D721Med (cell line): ENCODE measurements around the gene CCIN.

Source experiments
- DNase-seq: peaks from one replicate; pipeline ENCODE4 v3.0.0; 2011; ENCODE audit warnings: low spot score; ENCODE audit not compliant: insufficient read length
- FAIRE-seq: peaks from 2 replicates; lab custom pipeline; 2011; peaks lifted over from hg19 to GRCh38; lab: Jason Lieb, UNC
- TF ChIP-seq, protein P1 (sequence below): IDR thresholded peaks from 2 replicates; pipeline ENCODE4 v1.5.1; 2012; ENCODE audit warnings: mild to moderate bottlenecking, control low read depth; ENCODE audit not compliant: insufficient read depth; ENCODE audit errors: missing control alignments

Gene CCIN

GRCh38 chr9:36169166-36169565 lies at the start of gene CCIN:
Gene CCIN, plus strand, starts transcription at chr9:36169388. Its CDS starts 115 bp downstream, at chr9:36169503.
- DNase-seq = no peak
- no peak for FAIRE-seq
- TF ChIP-seq, protein P1, sequence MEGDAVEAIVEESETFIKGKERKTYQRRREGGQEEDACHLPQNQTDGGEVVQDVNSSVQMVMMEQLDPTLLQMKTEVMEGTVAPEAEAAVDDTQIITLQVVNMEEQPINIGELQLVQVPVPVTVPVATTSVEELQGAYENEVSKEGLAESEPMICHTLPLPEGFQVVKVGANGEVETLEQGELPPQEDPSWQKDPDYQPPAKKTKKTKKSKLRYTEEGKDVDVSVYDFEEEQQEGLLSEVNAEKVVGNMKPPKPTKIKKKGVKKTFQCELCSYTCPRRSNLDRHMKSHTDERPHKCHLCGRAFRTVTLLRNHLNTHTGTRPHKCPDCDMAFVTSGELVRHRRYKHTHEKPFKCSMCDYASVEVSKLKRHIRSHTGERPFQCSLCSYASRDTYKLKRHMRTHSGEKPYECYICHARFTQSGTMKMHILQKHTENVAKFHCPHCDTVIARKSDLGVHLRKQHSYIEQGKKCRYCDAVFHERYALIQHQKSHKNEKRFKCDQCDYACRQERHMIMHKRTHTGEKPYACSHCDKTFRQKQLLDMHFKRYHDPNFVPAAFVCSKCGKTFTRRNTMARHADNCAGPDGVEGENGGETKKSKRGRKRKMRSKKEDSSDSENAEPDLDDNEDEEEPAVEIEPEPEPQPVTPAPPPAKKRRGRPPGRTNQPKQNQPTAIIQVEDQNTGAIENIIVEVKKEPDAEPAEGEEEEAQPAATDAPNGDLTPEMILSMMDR = no peak

GRCh38 chr9:36119476-36119875 lies 49.7 kb upstream of the CCIN start:
- TF ChIP-seq, protein P1 = no peak
- FAIRE-seq (peak; percentile 73), DNase-seq (no peak)

DNA sequence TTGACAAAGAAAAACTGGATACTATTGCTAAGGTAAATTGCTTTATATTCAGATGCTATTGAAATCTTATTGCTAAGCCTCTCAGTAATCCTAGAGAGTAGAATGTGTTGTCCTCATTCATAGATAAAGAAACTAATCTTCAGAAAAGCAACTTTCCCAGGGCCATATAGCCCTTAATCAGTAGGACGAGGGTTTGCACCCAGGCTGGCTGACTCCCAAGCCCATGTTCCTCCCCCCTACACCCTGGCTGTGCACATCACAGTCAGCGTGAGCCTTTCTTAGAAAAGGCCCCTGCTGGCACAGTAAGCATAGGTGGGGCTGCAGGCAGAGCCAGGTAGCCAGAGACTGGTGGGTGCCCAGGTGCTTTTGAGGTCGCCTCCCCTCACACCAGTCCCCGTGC lies 48.5 kb upstream of the CCIN start:
- TF ChIP-seq, protein P1 = no peak
- FAIRE-seq (no peak), DNase-seq (no peak)

- FAIRE-seq = no peak
- DNase-seq = no peak
- TF ChIP-seq, protein P1 = no peak
These were observed 47.2 kb upstream of the CCIN start for GRCh38 chr9:36121971-36122370.

DNA sequence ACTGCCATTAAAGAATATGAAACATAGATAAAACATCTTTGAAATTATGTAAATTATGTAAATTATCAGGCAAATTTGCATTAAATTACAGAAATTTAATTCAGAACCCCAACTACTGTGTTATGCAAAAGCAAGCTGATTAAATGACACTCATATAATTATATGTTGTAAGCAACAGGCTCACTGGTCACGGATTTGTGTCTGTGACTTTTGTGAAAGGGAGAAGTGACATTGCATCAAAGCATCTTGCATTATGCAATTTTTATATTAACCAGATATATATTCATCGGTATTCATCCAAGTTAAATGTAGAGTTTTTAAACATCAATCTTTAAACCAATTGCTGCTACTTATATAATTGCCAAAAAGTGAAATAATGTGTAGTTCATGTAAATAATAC lies 45.7 kb upstream of the CCIN start:
- TF ChIP-seq, protein P1 = no peak
- FAIRE-seq (no peak), DNase-seq (no peak)

- no peak for FAIRE-seq
These were observed 43.9 kb upstream of the CCIN start for GRCh38 chr9:36125062-36125855.

More at GRCh38 chr9:36125062-36125855, 43.9 kb upstream of the CCIN start:
- TF ChIP-seq, protein P1 = no peak
- no peak for DNase-seq
